GM12865 (cell line): ENCODE data around the gene SELENON.
A peak's percentile ranks its signal among the peaks of the same experiment; 100 is the strongest.

Experiments used
- DNase-seq: peaks from one replicate; pipeline ENCODE4 v3.0.0; 2010; ENCODE audit warnings: low read depth
- H3K4me3 ChIP-seq: 2 replicates; pipeline ENCODE4 v1.5.1; 2011; ENCODE audit warnings: mild to moderate bottlenecking, low read depth, low read length, control low read depth
- TF ChIP-seq, protein P1 (sequence below): IDR thresholded peaks from 2 replicates; pipeline ENCODE4 v1.5.1; 2011; ENCODE audit warnings: low read length, control low read depth, low read depth, inconsistent platforms; ENCODE audit not compliant: insufficient read depth; ENCODE audit errors: missing control alignments

SELENON gene

DNA sequence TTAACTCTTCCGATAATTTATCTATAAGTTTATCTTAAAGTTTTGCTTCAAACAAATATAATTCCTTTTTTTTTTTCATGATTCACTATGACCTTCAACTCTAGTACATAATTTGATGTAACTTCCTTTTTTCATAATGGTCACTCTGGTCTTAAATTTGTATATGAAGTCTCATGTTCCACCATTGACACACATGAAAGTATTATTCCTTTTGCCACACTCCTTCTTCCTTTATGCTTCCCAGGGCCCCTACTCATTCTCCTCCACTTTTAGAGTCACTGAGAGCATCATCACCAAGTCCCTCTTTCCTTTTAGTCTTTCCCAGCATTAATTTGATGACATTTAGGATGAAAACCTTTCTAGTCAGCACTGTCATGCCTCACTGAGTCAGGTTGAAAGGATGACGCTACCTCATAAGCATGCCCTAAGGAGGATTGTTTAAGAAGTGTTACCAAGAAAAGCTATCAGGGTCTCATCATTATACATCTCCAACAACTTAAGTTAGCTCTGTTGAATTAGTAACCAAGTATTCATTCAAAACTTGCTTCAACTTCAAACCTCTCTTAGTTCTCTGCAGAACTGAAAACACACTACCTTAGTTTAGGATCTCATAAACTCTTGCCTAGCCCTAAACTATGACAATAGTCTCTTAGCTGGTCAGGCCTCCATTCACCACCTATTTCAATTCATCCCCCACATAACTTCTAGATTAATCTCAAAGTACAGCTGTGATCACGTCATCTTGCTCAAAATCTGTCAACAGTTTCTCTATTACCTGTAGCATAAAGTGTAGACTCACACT, 44.7 kb downstream of the SELENON start:
- TF ChIP-seq, protein P1, sequence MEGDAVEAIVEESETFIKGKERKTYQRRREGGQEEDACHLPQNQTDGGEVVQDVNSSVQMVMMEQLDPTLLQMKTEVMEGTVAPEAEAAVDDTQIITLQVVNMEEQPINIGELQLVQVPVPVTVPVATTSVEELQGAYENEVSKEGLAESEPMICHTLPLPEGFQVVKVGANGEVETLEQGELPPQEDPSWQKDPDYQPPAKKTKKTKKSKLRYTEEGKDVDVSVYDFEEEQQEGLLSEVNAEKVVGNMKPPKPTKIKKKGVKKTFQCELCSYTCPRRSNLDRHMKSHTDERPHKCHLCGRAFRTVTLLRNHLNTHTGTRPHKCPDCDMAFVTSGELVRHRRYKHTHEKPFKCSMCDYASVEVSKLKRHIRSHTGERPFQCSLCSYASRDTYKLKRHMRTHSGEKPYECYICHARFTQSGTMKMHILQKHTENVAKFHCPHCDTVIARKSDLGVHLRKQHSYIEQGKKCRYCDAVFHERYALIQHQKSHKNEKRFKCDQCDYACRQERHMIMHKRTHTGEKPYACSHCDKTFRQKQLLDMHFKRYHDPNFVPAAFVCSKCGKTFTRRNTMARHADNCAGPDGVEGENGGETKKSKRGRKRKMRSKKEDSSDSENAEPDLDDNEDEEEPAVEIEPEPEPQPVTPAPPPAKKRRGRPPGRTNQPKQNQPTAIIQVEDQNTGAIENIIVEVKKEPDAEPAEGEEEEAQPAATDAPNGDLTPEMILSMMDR = no peak

DNA sequence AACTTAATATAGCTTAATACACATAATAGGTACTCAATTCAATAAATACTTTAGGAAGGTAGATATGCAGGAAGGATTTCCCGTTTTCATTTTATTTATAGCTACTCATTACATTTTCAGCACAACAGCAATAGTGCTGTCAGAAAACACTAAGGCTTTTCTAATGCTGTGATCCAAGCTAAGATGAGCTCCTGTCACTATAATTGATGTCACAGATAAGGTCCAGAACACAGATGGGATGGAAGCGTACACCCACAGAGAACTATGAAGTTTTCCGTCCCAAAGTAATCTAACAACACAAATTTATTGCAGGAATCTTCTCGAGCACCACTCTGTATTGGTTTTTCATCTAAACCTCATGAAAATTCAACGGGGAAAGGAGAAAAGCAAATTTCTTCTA, 45.7 kb downstream of the SELENON start:
- no peak for DNase-seq
- TF ChIP-seq, protein P1 = no peak
- no peak overlapping the region for H3K4me3 ChIP-seq

More for the DNA sequence above, 44.7 kb downstream of the SELENON start:
- H3K4me3 ChIP-seq = no peak overlapping the region
- DNase-seq = no peak

DNA sequence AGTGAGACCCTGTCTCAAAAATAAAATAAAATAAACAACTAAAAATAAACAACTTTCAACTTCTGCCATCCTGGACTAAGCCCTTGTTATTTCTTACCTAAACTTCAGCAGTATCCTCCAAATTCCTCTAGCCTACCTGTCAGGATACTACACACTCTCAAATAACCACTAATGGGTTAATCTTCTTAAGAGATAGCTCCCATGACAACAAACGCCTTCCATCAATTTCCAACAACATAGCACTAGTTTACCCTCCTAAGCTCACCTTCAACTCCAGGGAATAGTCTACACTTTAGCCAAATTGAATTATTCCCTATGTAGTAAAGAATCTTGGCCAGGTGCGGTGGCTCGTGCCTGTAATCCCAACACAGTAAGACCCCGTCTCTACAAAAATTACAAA, 47.9 kb downstream of the SELENON start:
- H3K4me3 ChIP-seq = no peak overlapping the region
- no peak for DNase-seq
- TF ChIP-seq, protein P1 = no peak

DNA sequence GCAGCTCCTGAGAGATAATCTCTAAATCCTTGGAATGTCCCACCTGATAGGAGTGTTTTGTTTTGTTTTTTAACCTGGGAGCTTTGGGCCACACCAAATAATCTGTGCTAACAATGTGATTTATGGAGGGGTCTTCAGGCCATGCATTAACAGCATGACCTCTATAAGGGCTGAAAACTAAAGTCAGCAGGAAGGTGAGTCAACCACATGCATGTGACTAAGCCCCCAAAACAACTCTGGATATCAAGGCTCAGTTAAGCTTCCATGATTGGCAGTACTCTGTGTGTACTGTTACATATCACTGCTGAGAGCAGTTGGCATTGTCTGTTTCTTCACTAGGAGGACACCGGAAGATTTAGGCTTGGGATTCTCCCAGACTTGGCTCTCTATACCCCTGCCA, 48.5 kb downstream of the SELENON start:
- no peak overlapping the region for H3K4me3 ChIP-seq
- TF ChIP-seq, protein P1 = no peak
- DNase-seq = no peak

DNA sequence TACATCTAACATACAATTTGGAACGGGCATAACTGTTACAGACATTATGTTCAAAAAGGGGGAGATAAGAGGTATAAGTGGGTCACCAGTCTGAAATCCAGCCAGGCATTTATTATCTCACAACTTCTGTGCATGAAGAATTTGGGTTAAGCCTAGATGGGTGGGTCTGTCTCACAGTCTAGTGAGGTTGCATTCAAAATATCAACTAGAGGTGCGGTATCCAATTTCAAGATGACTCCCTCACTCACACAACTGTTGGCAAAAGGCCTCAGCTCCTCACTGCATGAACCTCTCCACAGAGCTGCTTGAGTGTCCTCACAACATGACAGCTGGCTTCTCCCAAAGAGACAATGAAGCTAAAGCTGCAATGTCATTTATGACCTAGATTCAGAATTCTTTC, 54.6 kb downstream of the SELENON start:
- H3K4me3 ChIP-seq = no peak overlapping the region
- no peak for DNase-seq
- TF ChIP-seq, protein P1 = no peak

DNA sequence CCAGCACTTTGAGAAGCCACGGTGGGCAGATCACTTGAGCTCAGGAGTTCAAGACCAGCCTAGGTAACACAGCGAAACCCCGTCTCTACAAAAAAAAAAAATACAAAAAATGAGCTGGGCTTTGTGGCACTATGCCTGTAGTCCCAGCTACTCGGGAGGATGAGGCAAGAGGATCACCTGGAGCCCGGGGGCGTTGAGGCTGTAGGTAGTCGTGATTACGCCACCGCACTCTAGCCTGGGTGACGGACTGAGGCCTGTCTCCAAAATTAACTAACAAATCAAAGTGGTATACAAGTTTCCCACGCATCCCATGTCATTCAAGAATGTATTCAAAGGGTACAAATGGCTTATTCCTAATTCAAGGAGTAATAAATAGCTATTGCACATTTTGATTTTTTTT, 56.9 kb downstream of the SELENON start:
- no peak overlapping the region for H3K4me3 ChIP-seq
- TF ChIP-seq, protein P1 = no peak
- DNase-seq = no peak

DNA sequence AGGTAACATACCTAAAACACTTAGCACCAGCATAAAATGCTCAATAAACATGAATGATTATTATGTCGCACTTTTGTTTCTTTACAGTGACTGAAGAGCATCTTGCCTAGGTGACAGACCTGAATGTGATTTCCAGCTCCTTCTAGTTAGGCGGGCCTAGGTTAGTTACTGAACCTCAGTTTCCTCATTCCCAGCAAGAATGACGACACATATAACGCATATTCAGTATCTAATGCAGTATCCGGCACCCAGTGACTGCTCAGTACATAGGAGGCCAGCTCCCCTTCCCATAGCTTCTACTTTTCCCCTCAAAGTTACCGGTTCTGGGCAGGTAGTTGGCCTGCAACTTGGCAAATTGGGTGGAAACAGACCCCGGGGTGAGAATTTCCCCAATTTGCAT, 58.5 kb downstream of the SELENON start:
- TF ChIP-seq, protein P1 = no peak
- peak overlapping the region; percentile 98 for H3K4me3 ChIP-seq
- peak; percentile 19 for DNase-seq
